ENCODE data around the gene CELA3A. TPM values are rescaled to one million over a fixed set of nuclear protein-coding genes. Genes with fewer than 3 reads are reported as not detected.

The CELA3A gene
- total and polyA plus RNA-seq, 2 of the 8 experiments (the other 6 are each of a cell fraction or from before 2014, with no cell fraction given) = not detected

- TF ChIP-seq YY1 (IDR thresholded peaks at IDR 0.05; ENCODE audit: low read depth, low read length) (no peak), NANOG (IDR thresholded peaks at IDR 0.05; ENCODE audit: insufficient read depth, low read depth, low read length, poor library complexity, severe bottlenecking) (no peak), TBP (IDR thresholded peaks at IDR 0.05; ENCODE audit: low read depth, low read length) (no peak), JUND (IDR thresholded peaks at IDR 0.05; ENCODE audit: low read length) (no peak)
- TF ChIP-seq, protein P1, sequence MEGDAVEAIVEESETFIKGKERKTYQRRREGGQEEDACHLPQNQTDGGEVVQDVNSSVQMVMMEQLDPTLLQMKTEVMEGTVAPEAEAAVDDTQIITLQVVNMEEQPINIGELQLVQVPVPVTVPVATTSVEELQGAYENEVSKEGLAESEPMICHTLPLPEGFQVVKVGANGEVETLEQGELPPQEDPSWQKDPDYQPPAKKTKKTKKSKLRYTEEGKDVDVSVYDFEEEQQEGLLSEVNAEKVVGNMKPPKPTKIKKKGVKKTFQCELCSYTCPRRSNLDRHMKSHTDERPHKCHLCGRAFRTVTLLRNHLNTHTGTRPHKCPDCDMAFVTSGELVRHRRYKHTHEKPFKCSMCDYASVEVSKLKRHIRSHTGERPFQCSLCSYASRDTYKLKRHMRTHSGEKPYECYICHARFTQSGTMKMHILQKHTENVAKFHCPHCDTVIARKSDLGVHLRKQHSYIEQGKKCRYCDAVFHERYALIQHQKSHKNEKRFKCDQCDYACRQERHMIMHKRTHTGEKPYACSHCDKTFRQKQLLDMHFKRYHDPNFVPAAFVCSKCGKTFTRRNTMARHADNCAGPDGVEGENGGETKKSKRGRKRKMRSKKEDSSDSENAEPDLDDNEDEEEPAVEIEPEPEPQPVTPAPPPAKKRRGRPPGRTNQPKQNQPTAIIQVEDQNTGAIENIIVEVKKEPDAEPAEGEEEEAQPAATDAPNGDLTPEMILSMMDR (IDR thresholded peaks at IDR 0.05; ENCODE audit: control extremely low read depth in 1 of 3, insufficient read depth in 1 of 3, low read depth in 1 of 3, low read length in 3 of 3) = no peak
Measured at GRCh38 chr1:22055463-22055862, 54.0 kb downstream of the CELA3A start (continued).
